GM21515 (cell line): ENCODE data around the gene IL12RB2.

Experiments used
- ATAC-seq: cut with Tn5 transposase; IDR thresholded peaks from one replicate; pipeline ENCODE4 v1.9.1; 2021; ENCODE audit not compliant: unreplicated experiment

Gene IL12RB2, protein sequence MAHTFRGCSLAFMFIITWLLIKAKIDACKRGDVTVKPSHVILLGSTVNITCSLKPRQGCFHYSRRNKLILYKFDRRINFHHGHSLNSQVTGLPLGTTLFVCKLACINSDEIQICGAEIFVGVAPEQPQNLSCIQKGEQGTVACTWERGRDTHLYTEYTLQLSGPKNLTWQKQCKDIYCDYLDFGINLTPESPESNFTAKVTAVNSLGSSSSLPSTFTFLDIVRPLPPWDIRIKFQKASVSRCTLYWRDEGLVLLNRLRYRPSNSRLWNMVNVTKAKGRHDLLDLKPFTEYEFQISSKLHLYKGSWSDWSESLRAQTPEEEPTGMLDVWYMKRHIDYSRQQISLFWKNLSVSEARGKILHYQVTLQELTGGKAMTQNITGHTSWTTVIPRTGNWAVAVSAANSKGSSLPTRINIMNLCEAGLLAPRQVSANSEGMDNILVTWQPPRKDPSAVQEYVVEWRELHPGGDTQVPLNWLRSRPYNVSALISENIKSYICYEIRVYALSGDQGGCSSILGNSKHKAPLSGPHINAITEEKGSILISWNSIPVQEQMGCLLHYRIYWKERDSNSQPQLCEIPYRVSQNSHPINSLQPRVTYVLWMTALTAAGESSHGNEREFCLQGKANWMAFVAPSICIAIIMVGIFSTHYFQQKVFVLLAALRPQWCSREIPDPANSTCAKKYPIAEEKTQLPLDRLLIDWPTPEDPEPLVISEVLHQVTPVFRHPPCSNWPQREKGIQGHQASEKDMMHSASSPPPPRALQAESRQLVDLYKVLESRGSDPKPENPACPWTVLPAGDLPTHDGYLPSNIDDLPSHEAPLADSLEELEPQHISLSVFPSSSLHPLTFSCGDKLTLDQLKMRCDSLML

DNA sequence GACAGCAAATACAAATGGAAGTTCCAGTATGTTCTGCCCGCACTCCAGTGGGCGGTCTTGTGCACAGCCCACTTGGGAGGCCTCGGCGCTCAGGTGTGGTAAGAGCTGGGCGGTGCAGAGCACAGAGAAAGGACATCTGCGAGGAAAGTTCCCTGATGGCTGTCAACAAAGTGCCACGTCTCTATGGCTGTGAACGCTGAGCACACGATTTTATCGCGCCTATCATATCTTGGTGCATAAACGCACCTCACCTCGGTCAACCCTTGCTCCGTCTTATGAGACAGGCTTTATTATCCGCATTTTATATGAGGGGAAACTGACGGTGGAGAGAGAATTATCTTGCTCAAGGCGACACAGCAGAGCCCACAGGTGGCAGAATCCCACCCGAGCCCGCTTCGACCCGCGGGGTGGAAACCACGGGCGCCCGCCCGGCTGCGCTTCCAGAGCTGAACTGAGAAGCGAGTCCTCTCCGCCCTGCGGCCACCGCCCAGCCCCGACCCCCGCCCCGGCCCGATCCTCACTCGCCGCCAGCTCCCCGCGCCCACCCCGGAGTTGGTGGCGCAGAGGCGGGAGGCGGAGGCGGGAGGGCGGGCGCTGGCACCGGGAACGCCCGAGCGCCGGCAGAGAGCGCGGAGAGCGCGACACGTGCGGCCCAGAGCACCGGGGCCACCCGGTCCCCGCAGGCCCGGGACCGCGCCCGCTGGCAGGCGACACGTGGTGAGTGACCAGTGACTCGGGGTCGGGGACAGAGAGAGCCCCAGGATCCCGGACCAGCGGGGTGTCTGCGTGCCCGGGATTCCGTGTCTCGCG, at the start of gene IL12RB2:
TSS of gene IL12RB2 (plus strand) at position 623 of the 810 bp plus-strand sequence. CDS start 12,496 bp downstream, outside the sequence.
- ATAC-seq = no peak

DNA sequence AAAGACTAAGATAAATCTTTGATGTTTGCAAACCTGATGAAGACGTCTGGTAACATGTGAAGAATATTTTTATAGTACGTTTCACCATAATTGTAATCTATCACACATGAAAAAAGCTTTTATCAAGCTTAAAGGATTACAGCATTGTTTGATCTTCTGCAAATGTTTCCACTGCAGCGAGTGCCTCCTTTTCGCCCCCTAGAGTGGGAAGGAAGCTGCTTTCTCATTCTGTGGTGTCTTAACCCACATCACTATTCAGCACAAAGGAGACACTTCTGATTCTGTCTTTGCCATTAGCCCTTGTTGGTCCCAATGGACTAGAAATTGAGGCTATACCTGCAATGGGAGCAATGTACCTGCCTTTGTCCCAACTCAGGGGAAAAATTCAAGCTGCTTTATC, 46.0 kb upstream of the IL12RB2 start:
- no peak for ATAC-seq

- no peak for ATAC-seq
These were observed 44.9 kb upstream of the IL12RB2 start for GRCh38 chr1:67262735-67263134.

GRCh38 chr1:67264152-67264551, 43.5 kb upstream of the IL12RB2 start:
- no peak for ATAC-seq

DNA sequence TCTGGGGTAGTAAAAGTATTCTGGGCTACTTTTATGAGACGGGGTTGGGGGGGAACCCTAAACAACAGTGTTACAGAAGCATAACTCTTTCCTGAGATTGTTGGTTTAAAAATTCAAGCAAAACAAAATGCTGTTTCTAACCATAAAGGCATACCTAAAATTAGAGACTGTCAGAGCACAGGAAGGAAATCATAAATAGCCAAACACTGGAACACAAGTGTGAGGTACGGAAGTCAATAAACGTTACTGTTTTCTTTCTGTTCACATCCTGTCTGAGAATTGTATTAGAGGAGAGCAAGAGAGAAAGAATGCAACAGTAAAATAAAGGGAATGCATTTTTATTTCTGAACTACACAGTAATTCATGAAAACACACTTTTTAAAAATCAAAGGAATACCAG, 42.8 kb upstream of the IL12RB2 start:
- no peak for ATAC-seq

GRCh38 chr1:67269061-67269460, 38.6 kb upstream of the IL12RB2 start:
- no peak for ATAC-seq

GRCh38 chr1:67270541-67270940, 37.1 kb upstream of the IL12RB2 start:
- no peak for ATAC-seq

GRCh38 chr1:67273591-67273990, 34.1 kb upstream of the IL12RB2 start:
- no peak for ATAC-seq

DNA sequence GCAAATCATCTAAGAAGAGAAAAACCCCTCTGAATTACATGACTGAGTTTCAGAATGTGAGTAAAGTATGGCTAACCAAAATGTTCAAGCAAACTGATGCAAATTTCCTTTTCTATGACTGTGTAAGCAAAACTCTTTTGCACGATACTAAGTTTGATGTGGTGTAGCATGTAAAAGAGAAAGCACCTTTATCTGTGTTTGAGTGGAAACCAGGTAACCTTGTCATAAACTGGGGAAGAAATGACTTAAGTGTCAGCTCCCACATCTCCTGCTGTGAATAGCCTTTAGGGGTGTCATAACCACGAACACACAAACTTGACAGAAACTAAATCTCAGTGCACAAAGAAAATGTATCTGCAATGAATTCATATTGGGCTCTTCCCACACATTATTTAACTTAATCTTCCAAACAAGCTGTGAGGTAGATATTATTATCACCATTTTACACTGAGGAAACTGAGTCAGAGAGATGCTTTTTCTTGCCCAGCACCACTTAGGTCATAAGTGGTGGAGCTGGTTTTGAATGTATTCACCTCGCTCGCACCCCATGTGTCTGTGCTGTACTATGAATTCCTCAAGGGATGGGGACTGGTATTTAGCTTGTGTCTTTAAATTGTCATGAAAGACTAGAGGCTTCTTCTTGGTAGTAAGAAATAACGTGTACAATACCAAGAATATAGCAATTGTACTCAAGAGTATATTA, 32.9 kb upstream of the IL12RB2 start:
- ATAC-seq = no peak

DNA sequence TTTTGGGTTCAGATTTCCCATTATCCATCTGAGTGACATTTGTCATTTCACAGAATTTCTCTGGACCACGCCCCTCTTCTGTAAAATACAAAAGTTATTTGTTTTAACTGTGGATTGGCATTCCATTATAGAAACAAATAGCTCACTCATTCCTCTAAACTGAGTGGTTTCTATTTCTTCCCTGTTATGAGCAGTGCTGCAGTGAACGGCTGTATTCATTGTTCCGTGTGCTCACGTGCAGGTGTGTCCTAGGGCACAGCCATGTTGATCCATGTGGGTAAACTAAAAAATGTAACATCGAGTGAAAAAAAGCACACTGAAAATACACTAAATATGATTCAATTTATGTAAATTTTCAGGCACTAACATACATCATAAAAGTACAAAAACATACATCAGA, 27.0 kb upstream of the IL12RB2 start:
- no peak for ATAC-seq

DNA sequence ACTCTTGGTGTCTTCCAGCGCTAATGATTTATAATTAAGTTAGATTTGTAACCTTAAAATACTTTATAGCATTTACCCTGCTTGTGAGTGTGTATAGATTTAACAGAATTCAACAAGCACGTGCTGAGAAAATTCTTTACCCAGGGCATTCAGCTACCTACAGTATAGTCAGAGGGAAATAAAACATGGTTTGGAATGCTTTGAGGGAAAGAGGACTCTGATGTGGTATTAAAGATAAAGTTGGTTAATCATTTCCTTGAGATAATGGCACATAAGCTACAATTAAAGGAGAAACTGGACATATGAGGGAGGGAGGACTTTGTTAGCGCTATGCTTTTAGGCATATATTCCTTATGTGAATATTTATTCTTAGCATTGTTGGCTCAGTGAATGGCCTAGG, 26.4 kb upstream of the IL12RB2 start:
- no peak for ATAC-seq

GRCh38 chr1:67285780-67286488, 21.7 kb upstream of the IL12RB2 start:
- ATAC-seq = no peak

DNA sequence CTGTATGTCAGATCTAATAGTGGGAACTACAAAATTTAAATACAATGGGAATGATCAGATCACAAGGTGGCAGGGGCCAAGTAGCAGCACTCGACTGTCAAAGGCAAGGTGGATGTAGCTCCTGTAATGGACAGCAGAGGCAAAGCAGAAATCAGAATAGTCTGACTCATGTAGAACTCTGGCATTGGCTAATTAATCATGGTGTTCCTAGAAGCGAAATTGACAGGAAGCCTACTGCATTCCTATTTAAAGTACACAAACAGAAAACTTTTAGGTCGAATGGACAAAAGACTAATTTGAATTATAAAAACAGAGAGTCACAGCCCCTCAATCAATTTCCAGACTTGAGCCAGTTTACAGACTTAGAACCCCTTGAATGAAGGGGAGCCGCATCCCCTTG, 17.4 kb upstream of the IL12RB2 start:
- ATAC-seq = no peak

GRCh38 chr1:67294836-67295617, 12.6 kb upstream of the IL12RB2 start:
- no peak for ATAC-seq

DNA sequence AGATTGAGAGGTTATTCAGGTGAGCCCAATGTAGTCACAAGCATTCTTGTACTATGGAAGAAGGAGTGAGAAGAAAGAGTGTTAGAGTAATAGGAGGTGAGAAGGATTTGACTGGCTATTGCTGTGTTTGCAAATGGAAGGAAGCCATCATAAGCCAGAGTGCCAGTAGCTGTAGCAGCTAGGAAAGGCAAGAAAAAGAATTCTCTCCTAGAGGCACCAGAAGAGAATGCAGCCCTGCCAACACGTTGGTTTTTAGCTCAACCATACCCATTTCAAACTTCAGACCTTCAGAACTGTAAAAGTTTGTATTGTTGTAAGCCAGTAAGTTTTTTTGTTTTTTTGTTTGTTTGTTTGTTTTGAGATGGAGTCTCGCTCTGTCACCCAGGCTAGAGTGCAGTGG, 8.9 kb upstream of the IL12RB2 start:
- ATAC-seq = no peak

- no peak for ATAC-seq
These were observed 8.4 kb upstream of the IL12RB2 start for GRCh38 chr1:67299296-67299695.

DNA sequence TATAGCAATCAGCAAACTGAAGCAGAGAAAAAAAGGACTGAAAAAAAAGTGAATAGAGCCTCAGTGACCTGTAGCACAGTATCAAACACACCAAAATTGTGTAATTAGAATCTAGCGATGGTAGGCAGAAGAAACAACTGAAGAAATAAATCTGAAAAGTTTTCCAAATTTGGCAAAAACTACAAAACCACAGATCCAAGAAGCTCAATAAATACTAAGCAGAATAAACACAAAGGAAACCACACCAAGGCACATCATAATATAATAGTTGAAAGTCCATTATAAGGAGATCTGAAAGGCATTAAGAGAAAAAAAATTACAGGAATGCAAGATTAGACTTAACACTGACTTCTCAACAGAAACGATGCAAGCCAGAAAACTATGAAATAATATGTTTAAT, 7.1 kb upstream of the IL12RB2 start:
- ATAC-seq = no peak

- no peak for ATAC-seq
These were observed 3.6 kb upstream of the IL12RB2 start for GRCh38 chr1:67304023-67304422.

- ATAC-seq = no peak
These were observed 1.1 kb upstream of the IL12RB2 start for GRCh38 chr1:67306547-67306946.
